NCI-H2196 treated with DMSO at 0.1 percent for 48 hours (cell line): ENCODE measurements around the gene KAT6B.
"Not testable (repeated sequence)": the region's sequence is repeated elsewhere in the genome, so short reads cannot be mapped to it uniquely, and the experiment has no call there.

Source experiments
- DNase-seq: peaks from one replicate; lab custom pipeline; 2025; ENCODE audit not compliant: unreplicated experiment; lab: John Stamatoyannopoulos, UW

Gene KAT6B

GRCh38 chr10:74856940-74857339 is 30.5 kb downstream of the KAT6B start:
- DNase-seq = no peak

GRCh38 chr10:74857586-74857985 is 31.2 kb downstream of the KAT6B start:
- no peak for DNase-seq

- no peak for DNase-seq
These were observed 33.1 kb downstream of the KAT6B start for GRCh38 chr10:74859546-74859945.

GRCh38 chr10:74862625-74863024 is 36.2 kb downstream of the KAT6B start:
- DNase-seq = no peak

- no peak for DNase-seq
These were observed 37.2 kb downstream of the KAT6B start for GRCh38 chr10:74863551-74863950.

- DNase-seq = no peak
These were observed 41.0 kb downstream of the KAT6B start for GRCh38 chr10:74867351-74867750.

GRCh38 chr10:74868392-74868977 is 42.1 kb downstream of the KAT6B start:
- DNase-seq = no peak

GRCh38 chr10:74869635-74870034 is 43.2 kb downstream of the KAT6B start:
- no peak for DNase-seq

GRCh38 chr10:74870191-74870590 is 43.8 kb downstream of the KAT6B start:
- DNase-seq = no peak

GRCh38 chr10:74871595-74872382 is 45.4 kb downstream of the KAT6B start:
- DNase-seq = no peak

GRCh38 chr10:74873803-74874454 is 47.5 kb downstream of the KAT6B start:
- no peak for DNase-seq

- no peak for DNase-seq
These were observed 48.2 kb downstream of the KAT6B start for GRCh38 chr10:74874649-74875048.

- no peak for DNase-seq
These were observed 48.7 kb downstream of the KAT6B start for GRCh38 chr10:74875068-74875467.

- DNase-seq = peak; percentile 60
These were observed 49.6 kb downstream of the KAT6B start for GRCh38 chr10:74875966-74876365.

- not testable (repeated sequence) for DNase-seq
These were observed 50.7 kb downstream of the KAT6B start for GRCh38 chr10:74877054-74877453.

GRCh38 chr10:74877898-74878297 is 51.5 kb downstream of the KAT6B start:
- DNase-seq = no peak

GRCh38 chr10:74880041-74880440 is 53.6 kb downstream of the KAT6B start:
- no peak for DNase-seq

GRCh38 chr10:74881253-74881884 is 55.0 kb downstream of the KAT6B start:
- DNase-seq = no peak

GRCh38 chr10:74882427-74882826 is 56.0 kb downstream of the KAT6B start:
- DNase-seq = no peak

- no peak for DNase-seq
These were observed 56.4 kb downstream of the KAT6B start for GRCh38 chr10:74882831-74883230.

- no peak for DNase-seq
These were observed 57.0 kb downstream of the KAT6B start for GRCh38 chr10:74883428-74883827.
